Uterus (tissue), 4 donors: ENCODE data around the gene CALN1. TPM values are rescaled to one million over a fixed set of nuclear protein-coding genes. Genes with fewer than 3 reads are reported as not detected.

Source experiments
- DNase-seq, 2 donors: peaks; one replicate each; pipeline ENCODE4 v3.0.0-alpha.2; 2019 to 2020
- H3K27ac ChIP-seq, 2 donors: fragments of 200-600 bp; sonication (generic); 1 replicate in 1 of 2; 2 replicates in 1 of 2; pipeline ENCODE4 v1.5.1; 2016 to 2018
- H3K27me3 ChIP-seq, 2 donors: fragments of 200-600 bp; sonication (generic); one replicate each; pipeline ENCODE4 v1.5.1; 2018 to 2019; ENCODE audit warnings: control low read depth in 1 of 2
- H3K36me3 ChIP-seq, 2 donors: fragments of 200-600 bp; sonication (generic); one replicate each; pipeline ENCODE4 v1.5.1; 2019; ENCODE audit warnings: control low read depth in 1 of 2
- H3K4me1 ChIP-seq, 2 donors: fragments of 200-600 bp; sonication (generic); one replicate each; pipeline ENCODE4 v1.5.1; 2018 to 2019; ENCODE audit warnings: control low read depth in 1 of 2
- H3K4me3 ChIP-seq, 2 donors: fragments of 200-600 bp; sonication (generic); 1 replicate in 1 of 2; 2 replicates in 1 of 2; pipeline ENCODE4 v1.5.1; 2018 to 2019; ENCODE audit warnings: mild to moderate bottlenecking in 1 of 2
- H3K9me3 ChIP-seq, 2 donors: fragments of 200-600 bp; sonication (generic); one replicate each; pipeline ENCODE4 v1.5.1; 2019; ENCODE audit warnings: control low read depth in 1 of 2
- CTCF ChIP-seq, 4 experiments: fragments of 200-600 bp in 2 of 4; fragments of 450-650 bp in 2 of 4; sonication (generic) in 2 of 4; IDR thresholded peaks; one replicate each; pipeline ENCODE4 v1.5.1; 2016 to 2019; ENCODE audit warnings: antibody characterized with exemption in 4 of 4, mild to moderate bottlenecking in 2 of 4, moderate library complexity in 1 of 4
- POLR2A ChIP-seq, 2 donors: fragments of 450-650 bp; IDR thresholded peaks; one replicate each; pipeline ENCODE4 v1.6.1; 2016; ENCODE audit warnings: antibody characterized with exemption in 2 of 2, mild to moderate bottlenecking in 1 of 2, moderate library complexity in 1 of 2
- intact Hi-C: fragments of 100-400 bp; cut with DNase I; formaldehyde crosslinking; loops from one replicate; pipeline ENCODE4 v1.15.1; 2023; ENCODE audit warnings: low total_unique reads
- total RNA-seq, 4 donors: library from RNA; depleted of rRNA in 3 of 4; stranded (reverse); fragments of >200 nt in 3 of 4; gene quantifications; one replicate each; pipeline versions ENCODE4 v1.1.0 to v1.2.4, GENCODE V29; 2014 to 2023
- donor health status: DM: yes; HTN: yes; CAD: no.

Gene CALN1
- total RNA-seq, 4 donors from 2014 or later = 0.49 to 2.3 (median 1.5) TPM; not detected in 1

- intact Hi-C loops = no loop called here
- no peaks in the 10 kb centered on the region for H3K27me3 ChIP-seq
- no peaks in the 10 kb centered on the region for H3K4me1 ChIP-seq
- no peaks in the 10 kb centered on the region for H3K36me3 ChIP-seq
- TF ChIP-seq CTCF (IDR thresholded peaks at IDR 0.05) (no peak), POLR2A (IDR thresholded peaks at IDR 0.05) (no peak)
- H3K9me3 ChIP-seq = no peaks in the 10 kb centered on the region
- no peak for DNase-seq
- no peak overlapping the region for H3K27ac ChIP-seq
- no peak overlapping the region for H3K4me3 ChIP-seq
Measured at GRCh38 chr7:71787513-71787912, 624.6 kb downstream of the CALN1 start.

GRCh38 chr7:71785216-71785615 lies 626.9 kb downstream of the CALN1 start:
- intact Hi-C loops = no loop called here
- no peak for TF ChIP-seq POLR2A (IDR thresholded peaks at IDR 0.05)
- TF ChIP-seq CTCF (IDR thresholded peaks at IDR 0.05) = no peak
- H3K27ac ChIP-seq = no peak overlapping the region

GRCh38 chr7:71784781-71785180 lies 627.4 kb downstream of the CALN1 start:
- no peak for DNase-seq
- Histone ChIP-seq H3K4me3 (no peak overlapping the region), H3K27me3 (no peaks in the 10 kb centered on the region), H3K36me3 (no peaks in the 10 kb centered on the region), H3K9me3 (no peaks in the 10 kb centered on the region), H3K27ac (no peak overlapping the region), H3K4me1 (no peaks in the 10 kb centered on the region)
- TF ChIP-seq CTCF (IDR thresholded peaks at IDR 0.05) = no peak
- TF ChIP-seq POLR2A (IDR thresholded peaks at IDR 0.05) = no peak
- intact Hi-C loops = no loop called here

More at GRCh38 chr7:71785216-71785615, 626.9 kb downstream of the CALN1 start:
- no peak for DNase-seq
- Histone ChIP-seq H3K4me1 (no peaks in the 10 kb centered on the region), H3K27me3 (no peaks in the 10 kb centered on the region), H3K4me3 (no peak overlapping the region), H3K9me3 (no peaks in the 10 kb centered on the region), H3K36me3 (no peaks in the 10 kb centered on the region)

- Histone ChIP-seq H3K27ac (no peak overlapping the region), H3K4me1 (no peaks in the 10 kb centered on the region), H3K4me3 (no peak overlapping the region), H3K36me3 (no peaks in the 10 kb centered on the region), H3K9me3 (no peaks in the 10 kb centered on the region), H3K27me3 (no peaks in the 10 kb centered on the region)
- intact Hi-C loops = no loop called here
- no peak for DNase-seq
- TF ChIP-seq POLR2A (IDR thresholded peaks at IDR 0.05) (no peak), CTCF (IDR thresholded peaks at IDR 0.05) (no peak)
Measured at GRCh38 chr7:71784180-71784579, 628.0 kb downstream of the CALN1 start.

GRCh38 chr7:71783779-71784178 lies 628.4 kb downstream of the CALN1 start:
- H3K4me3 ChIP-seq = no peak overlapping the region
- TF ChIP-seq POLR2A (IDR thresholded peaks at IDR 0.05) = no peak
- TF ChIP-seq CTCF (IDR thresholded peaks at IDR 0.05) = no peak
- no peaks in the 10 kb centered on the region for H3K4me1 ChIP-seq
- H3K36me3 ChIP-seq = no peaks in the 10 kb centered on the region
- DNase-seq = no peak
- H3K27me3 ChIP-seq = no peaks in the 10 kb centered on the region
- H3K9me3 ChIP-seq = no peaks in the 10 kb centered on the region
- no peak overlapping the region for H3K27ac ChIP-seq
- intact Hi-C loops = no loop called here
